SU-DHL-6 (cell line): Measurements from ENCODE around the gene ZNF91.
"Not testable (repeated sequence)": the region's sequence is repeated elsewhere in the genome, so short reads cannot be mapped to it uniquely, and the experiment has no call there.

Experiments
- H2AFZ ChIP-seq: fragments of 200-600 bp; sonication (generic); 2 replicates; pipeline ENCODE4 v1.6.1; 2014; ENCODE audit warnings: low read depth, mild to moderate bottlenecking, moderate library complexity, mixed read lengths, antibody characterized with exemption, low read length; ENCODE audit not compliant: severe bottlenecking
- H3F3A ChIP-seq: fragments of 200-600 bp; shearing (Covaris generic); 2 replicates; pipeline ENCODE4 v1.6.0; 2016; ENCODE audit warnings: antibody characterized with exemption, mild to moderate bottlenecking; ENCODE audit not compliant: insufficient read depth
- H3K27ac ChIP-seq: fragments of 200-600 bp; sonication (generic); 2 replicates; pipeline ENCODE4 v1.5.1; 2016; ENCODE audit warnings: low read depth, mild to moderate bottlenecking, low read length, moderate library complexity, mixed read lengths
- H3K27me3 ChIP-seq: fragments of 200-600 bp; sonication (generic), shearing (Covaris generic); 2 replicates; pipeline ENCODE4 v1.6.0; 2014; ENCODE audit warnings: mild to moderate bottlenecking, low read length
- H3K36me3 ChIP-seq: fragments of 200-600 bp; sonication (generic); 2 replicates; pipeline ENCODE4 v1.6.1; 2014; ENCODE audit warnings: mild to moderate bottlenecking, low read length, mixed read lengths
- H3K4me2 ChIP-seq: fragments of 300-600, 200-600 bp; shearing (Covaris generic), sonication (generic); 2 replicates; pipeline ENCODE4 v1.6.0; 2014; ENCODE audit warnings: low read length, low read depth, mild to moderate bottlenecking; ENCODE audit not compliant: poor library complexity, severe bottlenecking
- H3K4me3 ChIP-seq: fragments of 200-600 bp; sonication (generic); 2 replicates; pipeline ENCODE4 v1.5.1; 2014; ENCODE audit warnings: antibody characterized with exemption, low read length, mild to moderate bottlenecking, mixed read lengths; ENCODE audit not compliant: insufficient read depth, poor library complexity, severe bottlenecking
- H3K79me2 ChIP-seq: fragments of 200-600 bp; sonication (generic); 2 replicates; pipeline ENCODE4 v1.6.1; 2014; ENCODE audit warnings: mild to moderate bottlenecking, low read length, moderate library complexity; ENCODE audit not compliant: insufficient read depth
- H3K9ac ChIP-seq: fragments of 200-600 bp; sonication (generic); 2 replicates; pipeline ENCODE4 v1.7.0; 2014; ENCODE audit warnings: mild to moderate bottlenecking, low read length
- H3K9me2 ChIP-seq: fragments of 200-600 bp; sonication (generic); replicated peaks from 2 replicates; pipeline ENCODE4 v1.6.1; 2014; ENCODE audit warnings: low read length; ENCODE audit not compliant: insufficient read depth
- H3K9me3 ChIP-seq: fragments of 200-600 bp; sonication (generic); 2 replicates; pipeline ENCODE4 v1.6.1; 2014; ENCODE audit warnings: low read length, mixed read lengths; ENCODE audit not compliant: insufficient read depth
- H4K20me1 ChIP-seq: fragments of 200-600 bp; sonication (generic); 2 replicates; pipeline ENCODE4 v1.6.1; 2014; ENCODE audit warnings: low read depth, mild to moderate bottlenecking, antibody characterized with exemption, low read length, moderate library complexity, mixed read lengths
- EZH2phosphoT487 ChIP-seq: fragments of 200-600 bp; sonication (generic), shearing (Covaris generic); conservative IDR thresholded peaks from 2 replicates; pipeline ENCODE4 v1.6.1; 2018; ENCODE audit warnings: mild to moderate bottlenecking, antibody characterized with exemption, low read length, moderate library complexity, mixed read lengths
- TF ChIP-seq, protein P1 (sequence below): fragments of 200-600 bp; sonication (generic); IDR thresholded peaks from one replicate; pipeline ENCODE4 v1.5.1; 2017; ENCODE audit warnings: antibody characterized with exemption, mild to moderate bottlenecking, low read length, moderate library complexity; ENCODE audit not compliant: insufficient read depth, poor library complexity, severe bottlenecking

ZNF91 gene

GRCh38 chr19:23343434-23344010 lies 51.7 kb downstream of the ZNF91 start:
- Histone ChIP-seq H3K27ac (no peak overlapping the region), H3K4me2 (no peak overlapping the region), H3K36me3 (peaks cover 61% of the 10 kb centered on the region), H3F3A (peaks cover 7% of the 10 kb centered on the region; the same call in 1 of the 2 replicates), H3K4me3 (no peak overlapping the region), H2AFZ (no peak overlapping the region), H3K79me2 (peaks cover 58% of the 10 kb centered on the region), H4K20me1 (no peaks in the 10 kb centered on the region), H3K9me3 (peaks cover 68% of the 10 kb centered on the region; the same call in 1 of the 2 replicates), H3K27me3 (no peaks in the 10 kb centered on the region), H3K9me2 (no peaks in the 10 kb centered on the region), H3K9ac (no peak overlapping the region)
- TF ChIP-seq EZH2phosphoT487: no peak
- TF ChIP-seq, protein P1, sequence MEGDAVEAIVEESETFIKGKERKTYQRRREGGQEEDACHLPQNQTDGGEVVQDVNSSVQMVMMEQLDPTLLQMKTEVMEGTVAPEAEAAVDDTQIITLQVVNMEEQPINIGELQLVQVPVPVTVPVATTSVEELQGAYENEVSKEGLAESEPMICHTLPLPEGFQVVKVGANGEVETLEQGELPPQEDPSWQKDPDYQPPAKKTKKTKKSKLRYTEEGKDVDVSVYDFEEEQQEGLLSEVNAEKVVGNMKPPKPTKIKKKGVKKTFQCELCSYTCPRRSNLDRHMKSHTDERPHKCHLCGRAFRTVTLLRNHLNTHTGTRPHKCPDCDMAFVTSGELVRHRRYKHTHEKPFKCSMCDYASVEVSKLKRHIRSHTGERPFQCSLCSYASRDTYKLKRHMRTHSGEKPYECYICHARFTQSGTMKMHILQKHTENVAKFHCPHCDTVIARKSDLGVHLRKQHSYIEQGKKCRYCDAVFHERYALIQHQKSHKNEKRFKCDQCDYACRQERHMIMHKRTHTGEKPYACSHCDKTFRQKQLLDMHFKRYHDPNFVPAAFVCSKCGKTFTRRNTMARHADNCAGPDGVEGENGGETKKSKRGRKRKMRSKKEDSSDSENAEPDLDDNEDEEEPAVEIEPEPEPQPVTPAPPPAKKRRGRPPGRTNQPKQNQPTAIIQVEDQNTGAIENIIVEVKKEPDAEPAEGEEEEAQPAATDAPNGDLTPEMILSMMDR: no peak

DNA sequence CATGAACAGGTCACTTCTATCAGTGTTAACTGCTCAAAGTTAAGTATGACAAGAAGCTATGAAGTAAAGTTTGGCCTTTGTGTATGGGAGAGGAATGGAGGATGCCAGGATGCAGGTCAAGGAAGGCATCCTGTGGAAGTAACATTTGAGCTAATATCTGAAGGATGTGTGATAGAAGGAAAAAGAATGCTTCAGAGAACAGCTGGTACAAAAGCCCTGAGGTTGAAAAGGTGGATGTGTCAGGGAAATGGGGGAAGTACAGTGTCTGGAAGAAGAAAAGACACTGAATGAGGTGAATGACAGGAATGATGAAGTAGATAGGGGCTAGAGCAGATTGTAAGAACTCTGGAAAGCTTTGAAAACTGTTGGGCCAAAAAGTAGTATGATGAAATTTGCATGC lies 67.1 kb downstream of the ZNF91 start:
- TF ChIP-seq, protein P1: no peak
- no peak overlapping the region for H3K9ac ChIP-seq
- H4K20me1 ChIP-seq: no peaks in the 10 kb centered on the region
- H3F3A ChIP-seq: no peaks in the 10 kb centered on the region
- H3K79me2 ChIP-seq: no peaks in the 10 kb centered on the region
- no peak overlapping the region for H3K4me3 ChIP-seq
- H3K9me3 ChIP-seq: no peaks in the 10 kb centered on the region
- no peak overlapping the region for H3K27ac ChIP-seq
- H3K4me2 ChIP-seq: no peak overlapping the region
- H3K27me3 ChIP-seq: no peaks in the 10 kb centered on the region
- H2AFZ ChIP-seq: no peak overlapping the region
- peaks cover 6% of the 10 kb centered on the region; the same call in 1 of the 2 replicates for H3K36me3 ChIP-seq
- H3K9me2 ChIP-seq: no peaks in the 10 kb centered on the region

- Histone ChIP-seq H3K4me2 (no peak overlapping the region), H3K36me3 (no peaks in the 10 kb centered on the region), H3F3A (no peaks in the 10 kb centered on the region), H2AFZ (no peak overlapping the region), H3K9ac (no peak overlapping the region), H3K79me2 (no peaks in the 10 kb centered on the region), H3K27ac (no peak overlapping the region), H4K20me1 (no peaks in the 10 kb centered on the region), H3K9me3 (no peaks in the 10 kb centered on the region), H3K27me3 (no peaks in the 10 kb centered on the region), H3K4me3 (no peak overlapping the region), H3K9me2 (no peaks in the 10 kb centered on the region)
- TF ChIP-seq, protein P1: no peak
- TF ChIP-seq EZH2phosphoT487: no peak
Observed at GRCh38 chr19:23321953-23322549, 73.2 kb downstream of the ZNF91 start.

- not testable (repeated sequence) for H3K9me3 ChIP-seq, H3K9ac ChIP-seq, H3K4me2 ChIP-seq, H3K27ac ChIP-seq, H3K79me2 ChIP-seq, H3K9me2 ChIP-seq, H3K27me3 ChIP-seq, H3K4me3 ChIP-seq, H3F3A ChIP-seq, H2AFZ ChIP-seq, H4K20me1 ChIP-seq, H3K36me3 ChIP-seq
Observed at GRCh38 chr19:23321403-23321802, 73.9 kb downstream of the ZNF91 start.

DNA sequence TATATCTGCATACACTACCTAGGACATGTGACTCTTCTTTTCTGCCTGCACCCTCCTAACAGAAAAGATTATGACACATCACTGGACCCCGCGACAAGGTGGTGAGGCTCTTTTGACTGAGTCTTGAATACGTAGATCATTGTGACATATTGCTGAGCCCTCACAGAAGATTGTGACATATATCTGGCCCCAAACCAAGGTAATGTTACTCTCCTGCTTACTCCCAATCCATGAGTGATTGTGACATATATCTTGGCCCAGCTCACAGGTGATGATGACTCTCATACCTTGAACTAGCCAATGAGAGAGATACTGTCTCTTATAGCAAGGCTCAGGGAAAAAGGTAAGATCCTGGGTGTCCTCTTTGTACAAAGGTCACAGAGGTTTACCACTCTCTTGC lies 75.7 kb downstream of the ZNF91 start:
- not testable (repeated sequence) for H3K27ac ChIP-seq, H2AFZ ChIP-seq, H3K9me2 ChIP-seq, H3K4me3 ChIP-seq, H3K4me2 ChIP-seq, H3K79me2 ChIP-seq, H3K9ac ChIP-seq, H3K27me3 ChIP-seq, H3F3A ChIP-seq, H3K9me3 ChIP-seq, H3K36me3 ChIP-seq, H4K20me1 ChIP-seq

GRCh38 chr19:23318941-23319340 lies 76.3 kb downstream of the ZNF91 start:
- not testable (repeated sequence) for H3K36me3 ChIP-seq, H3K9me2 ChIP-seq, H2AFZ ChIP-seq, H3K27ac ChIP-seq, H3F3A ChIP-seq, H3K4me3 ChIP-seq, H3K4me2 ChIP-seq, H3K9me3 ChIP-seq, H3K9ac ChIP-seq, H3K27me3 ChIP-seq, H3K79me2 ChIP-seq, H4K20me1 ChIP-seq
